Neutrophil (primary cell): ENCODE measurements around the gene GPR180.
"Not testable (repeated sequence)": the region's sequence is repeated elsewhere in the genome, so short reads cannot be mapped to it uniquely, and the experiment has no call there.

Experiments
- H3K27ac ChIP-seq: fragments of 200-600 bp; sonication (generic); 2 replicates; pipeline ENCODE4 v1.5.1; 2016; ENCODE audit warnings: mild to moderate bottlenecking, moderate library complexity
- H3K27me3 ChIP-seq: fragments of 200-600 bp; sonication (generic); 2 replicates; pipeline ENCODE4 v1.6.0; 2016; ENCODE audit warnings: mild to moderate bottlenecking
- H3K36me3 ChIP-seq: fragments of 200-600 bp; sonication (generic); 2 replicates; pipeline ENCODE4 v1.5.1; 2017
- H3K4me1 ChIP-seq, 2 experiments: fragments of 200-600 bp in 1 of 2; sonication (generic) in 1 of 2; 1 replicate in 1 of 2; 2 replicates in 1 of 2; pipeline versions ENCODE4 v1.5.1 to v1.6.1; 2013 to 2016; ENCODE audit warnings: low read depth in 1 of 2, low read length in 1 of 2, mild to moderate bottlenecking in 1 of 2, moderate library complexity in 1 of 2; ENCODE audit not compliant: control insufficient read depth in 1 of 2, insufficient read depth in 1 of 2
- H3K4me3 ChIP-seq, 2 experiments: fragments of 200-600 bp in 1 of 2; sonication (generic) in 1 of 2; 1 replicate in 1 of 2; 2 replicates in 1 of 2; pipeline ENCODE4 v1.5.1; 2013 to 2016; ENCODE audit warnings: low read depth in 1 of 2, low read length in 1 of 2, mild to moderate bottlenecking in 1 of 2, moderate library complexity in 1 of 2
- H3K9me3 ChIP-seq: fragments of 200-600 bp; sonication (generic); 2 replicates; pipeline ENCODE4 v1.5.1; 2016
- TF ChIP-seq, protein P1 (sequence below): fragments of 200-600 bp; sonication (generic); IDR thresholded peaks from 2 replicates; pipeline ENCODE4 v1.5.1; 2016; ENCODE audit warnings: antibody characterized with exemption

GPR180 gene

DNA sequence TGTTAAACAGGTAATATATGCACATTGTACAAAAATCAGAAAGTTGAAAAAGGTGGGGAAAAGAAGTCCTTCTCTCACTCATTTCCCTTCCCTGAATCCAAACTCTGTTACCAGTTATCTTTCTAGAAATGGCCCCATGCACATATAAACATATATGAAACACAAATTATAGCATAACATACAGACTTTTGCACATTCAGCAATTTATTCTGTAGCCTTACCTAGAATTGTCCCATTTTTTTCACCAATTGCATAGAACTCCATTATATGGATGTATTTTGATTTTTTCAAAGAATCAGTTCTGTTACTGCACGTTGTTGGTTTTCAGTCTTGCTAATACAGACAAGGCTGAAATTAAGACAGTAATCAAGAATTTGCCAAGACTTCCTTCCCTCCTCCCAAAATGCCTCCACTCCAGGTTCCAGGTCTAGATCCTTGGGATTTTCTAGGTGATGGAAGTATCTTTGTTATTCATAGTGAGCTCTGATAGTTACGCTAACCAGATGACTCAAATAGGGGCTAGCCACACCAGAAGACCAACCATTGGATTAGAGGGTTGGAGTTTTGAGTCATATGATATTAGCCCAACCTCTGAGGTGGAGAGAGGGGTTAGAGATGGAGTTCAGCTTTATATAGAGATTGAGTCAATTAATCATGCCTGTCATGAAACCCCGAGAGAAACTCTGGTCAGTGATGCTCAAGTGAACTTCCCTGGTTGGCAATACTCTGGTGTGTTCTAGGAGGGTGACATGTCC lies 30.7 kb downstream of the GPR180 start:
- H3K4me1 ChIP-seq, result no peaks in the 10 kb centered on the region
- no peaks in the 10 kb centered on the region for H3K9me3 ChIP-seq
- no peak overlapping the region for H3K27ac ChIP-seq
- no peaks in the 10 kb centered on the region for H3K36me3 ChIP-seq
- H3K4me3 ChIP-seq, result no peak overlapping the region
- TF ChIP-seq, protein P1, sequence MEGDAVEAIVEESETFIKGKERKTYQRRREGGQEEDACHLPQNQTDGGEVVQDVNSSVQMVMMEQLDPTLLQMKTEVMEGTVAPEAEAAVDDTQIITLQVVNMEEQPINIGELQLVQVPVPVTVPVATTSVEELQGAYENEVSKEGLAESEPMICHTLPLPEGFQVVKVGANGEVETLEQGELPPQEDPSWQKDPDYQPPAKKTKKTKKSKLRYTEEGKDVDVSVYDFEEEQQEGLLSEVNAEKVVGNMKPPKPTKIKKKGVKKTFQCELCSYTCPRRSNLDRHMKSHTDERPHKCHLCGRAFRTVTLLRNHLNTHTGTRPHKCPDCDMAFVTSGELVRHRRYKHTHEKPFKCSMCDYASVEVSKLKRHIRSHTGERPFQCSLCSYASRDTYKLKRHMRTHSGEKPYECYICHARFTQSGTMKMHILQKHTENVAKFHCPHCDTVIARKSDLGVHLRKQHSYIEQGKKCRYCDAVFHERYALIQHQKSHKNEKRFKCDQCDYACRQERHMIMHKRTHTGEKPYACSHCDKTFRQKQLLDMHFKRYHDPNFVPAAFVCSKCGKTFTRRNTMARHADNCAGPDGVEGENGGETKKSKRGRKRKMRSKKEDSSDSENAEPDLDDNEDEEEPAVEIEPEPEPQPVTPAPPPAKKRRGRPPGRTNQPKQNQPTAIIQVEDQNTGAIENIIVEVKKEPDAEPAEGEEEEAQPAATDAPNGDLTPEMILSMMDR, result no peak
- no peaks in the 10 kb centered on the region for H3K27me3 ChIP-seq

DNA sequence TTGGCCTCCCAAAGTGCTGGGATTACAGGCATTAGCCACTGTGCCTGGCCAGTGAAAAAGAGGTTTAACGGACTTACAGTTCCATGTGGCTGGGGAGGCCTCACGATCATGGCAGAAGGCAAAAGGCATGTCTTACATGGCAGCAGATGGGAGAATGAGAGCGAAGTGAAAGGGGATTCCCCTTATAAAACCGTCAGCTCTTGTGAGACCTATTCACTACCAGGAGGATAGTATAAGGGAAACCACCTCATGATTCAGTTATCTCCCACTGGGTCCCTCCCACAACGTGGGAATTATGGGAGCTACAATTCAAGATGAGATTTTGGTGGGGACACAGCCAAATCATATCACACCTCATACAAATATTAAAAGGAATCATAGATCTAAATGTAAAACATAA lies 34.4 kb downstream of the GPR180 start:
- not testable (repeated sequence) for H3K36me3 ChIP-seq, H3K9me3 ChIP-seq, H3K4me3 ChIP-seq, H3K4me1 ChIP-seq, H3K27ac ChIP-seq, H3K27me3 ChIP-seq

DNA sequence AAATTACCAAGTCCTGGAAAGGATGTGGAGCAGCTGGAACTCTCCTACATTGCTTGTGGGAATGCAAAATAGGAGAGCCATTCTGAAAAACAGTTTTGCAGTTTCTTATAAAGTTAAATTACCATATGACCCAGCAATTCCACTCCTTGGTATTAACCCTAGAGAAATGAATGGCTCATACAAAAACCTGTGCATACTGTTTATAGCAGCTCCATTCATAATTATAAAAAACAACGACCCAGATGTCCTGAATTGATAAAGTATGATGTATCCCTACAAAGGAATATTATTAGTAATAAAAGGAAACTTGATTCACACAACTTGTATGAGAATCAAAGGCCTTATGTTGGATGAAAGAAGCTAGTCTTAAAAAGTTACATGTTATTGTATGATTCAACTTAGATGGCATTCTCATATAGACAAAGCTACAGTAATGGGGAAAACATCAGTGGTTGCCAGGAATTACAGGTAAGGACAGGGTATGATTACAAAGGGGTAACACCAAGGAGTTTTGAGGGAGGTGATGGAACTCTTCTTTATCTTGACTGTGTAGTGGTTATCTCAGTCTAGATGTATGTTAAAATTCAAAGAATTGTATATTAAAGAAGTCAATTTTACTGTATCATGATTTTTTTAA lies 35.4 kb downstream of the GPR180 start:
- TF ChIP-seq, protein P1, result no peak
- Histone ChIP-seq H3K4me3 (no peak overlapping the region), H3K9me3 (no peaks in the 10 kb centered on the region)

DNA sequence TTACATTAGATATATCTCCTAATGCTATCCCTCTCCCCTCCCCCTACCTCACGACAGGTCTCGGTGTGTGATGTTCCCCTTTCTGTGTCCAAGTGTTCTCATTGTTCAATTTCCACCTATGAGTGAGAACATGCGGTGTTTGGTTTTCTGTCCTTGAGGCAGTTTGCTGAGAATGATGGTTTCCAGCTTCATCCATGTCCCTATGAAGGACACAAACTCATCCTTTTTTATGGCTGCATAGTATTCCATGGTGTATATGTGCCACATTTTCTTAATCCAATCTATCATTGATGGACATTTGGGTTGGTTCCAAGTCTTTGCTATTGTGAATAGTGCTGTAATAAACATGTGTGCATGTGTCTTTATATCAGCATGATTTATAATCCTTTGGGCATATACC lies 36.0 kb downstream of the GPR180 start:
- not testable (repeated sequence) for H3K9me3 ChIP-seq, H3K36me3 ChIP-seq, H3K4me1 ChIP-seq, H3K27ac ChIP-seq, H3K4me3 ChIP-seq
- H3K27me3 ChIP-seq, result peaks cover 14% of the 10 kb centered on the region

More for the DNA sequence above, 35.4 kb downstream of the GPR180 start:
- H3K27ac ChIP-seq, result no peak overlapping the region
- H3K27me3 ChIP-seq, result peaks cover 12% of the 10 kb centered on the region
- no peaks in the 10 kb centered on the region for H3K4me1 ChIP-seq
- H3K36me3 ChIP-seq, result no peaks in the 10 kb centered on the region

DNA sequence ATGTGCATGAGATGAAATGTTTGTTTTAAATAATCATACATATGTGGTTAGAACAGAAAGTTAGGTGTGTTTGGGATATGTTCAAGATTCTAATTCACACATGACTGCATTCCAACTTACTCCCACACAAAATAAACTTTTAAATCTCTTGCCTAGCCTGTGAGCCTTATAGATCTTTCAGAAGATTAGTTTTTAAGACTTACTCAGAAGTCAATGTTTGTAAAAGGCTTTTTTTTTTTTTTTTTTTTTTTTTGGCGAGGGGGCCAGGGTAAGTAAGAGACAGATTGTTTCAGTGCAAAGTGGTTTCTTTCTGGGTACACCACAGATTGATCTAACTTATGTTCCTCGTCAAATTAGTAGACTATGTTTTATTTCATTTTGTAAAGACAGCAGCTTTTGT lies 39.1 kb downstream of the GPR180 start:
- no peak overlapping the region for H3K4me3 ChIP-seq
- TF ChIP-seq, protein P1, result no peak
- H3K4me1 ChIP-seq, result no peaks in the 10 kb centered on the region
- H3K9me3 ChIP-seq, result no peaks in the 10 kb centered on the region
- no peaks in the 10 kb centered on the region for H3K36me3 ChIP-seq
- H3K27me3 ChIP-seq, result peaks cover 14% of the 10 kb centered on the region
- H3K27ac ChIP-seq, result no peak overlapping the region

DNA sequence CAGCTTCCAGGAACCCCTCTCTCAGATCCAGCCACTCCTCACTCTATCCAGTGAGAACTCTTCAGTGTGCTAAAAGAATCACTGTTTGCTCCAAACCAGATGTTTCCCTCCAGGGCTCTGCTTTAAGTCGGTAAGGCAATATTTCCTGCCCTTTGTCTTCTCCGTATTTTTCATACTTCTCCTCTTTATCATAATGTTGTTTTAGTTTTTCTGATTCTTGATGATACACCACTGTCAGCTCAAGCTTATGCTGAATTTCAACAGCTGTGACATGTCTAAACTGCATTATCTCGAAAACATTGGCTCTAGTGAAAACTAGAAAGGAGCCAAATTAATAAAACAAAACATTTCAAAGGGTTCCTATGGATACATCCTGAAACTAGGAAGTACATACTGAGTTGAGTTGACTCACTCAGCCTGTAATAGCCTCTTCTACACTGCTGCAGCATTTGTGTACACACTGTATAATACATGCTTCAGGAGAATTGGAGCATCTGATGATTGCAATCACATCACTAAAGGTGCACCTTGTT lies 39.8 kb downstream of the GPR180 start:
- H3K4me1 ChIP-seq, result no peaks in the 10 kb centered on the region
- no peak overlapping the region for H3K27ac ChIP-seq
- H3K27me3 ChIP-seq, result peaks cover 14% of the 10 kb centered on the region
- no peak overlapping the region for H3K4me3 ChIP-seq
- H3K36me3 ChIP-seq, result no peaks in the 10 kb centered on the region
- TF ChIP-seq, protein P1, result no peak
- no peaks in the 10 kb centered on the region for H3K9me3 ChIP-seq
